GM23248 (cell line): ENCODE data around the gene ZSWIM5. TPM values are rescaled to one million over a fixed set of nuclear protein-coding genes. Genes with fewer than 3 reads are reported as not detected.

ENCODE experiments used
- DNase-seq: peaks from one replicate; pipeline ENCODE4 v3.0.0-alpha.2; 2015
- H2AFZ ChIP-seq: fragments of 200-600 bp; sonication (generic); 2 replicates; pipeline ENCODE4 v1.6.1; 2016; ENCODE audit warnings: antibody characterized with exemption
- H3F3A ChIP-seq: fragments of 200-600 bp; sonication (generic); 2 replicates; pipeline ENCODE4 v1.6.1; 2016; ENCODE audit warnings: mild to moderate bottlenecking, antibody characterized with exemption, mixed run types; ENCODE audit not compliant: insufficient read depth
- H3K27ac ChIP-seq: fragments of 200-600 bp; sonication (generic); 2 replicates; pipeline ENCODE4 v1.5.1; 2016; ENCODE audit warnings: mild to moderate bottlenecking
- H3K27me3 ChIP-seq: fragments of 200-600 bp; sonication (generic); replicated peaks from 2 replicates; pipeline ENCODE4 v1.6.1; 2016; ENCODE audit warnings: mild to moderate bottlenecking; ENCODE audit not compliant: insufficient read depth
- H3K36me3 ChIP-seq: fragments of 200-600 bp; sonication (generic); 2 replicates; pipeline ENCODE4 v1.6.1; 2016; ENCODE audit warnings: low read depth, mild to moderate bottlenecking
- H3K4me1 ChIP-seq: fragments of 200-600 bp; sonication (generic); 2 replicates; pipeline ENCODE4 v1.6.1; 2016; ENCODE audit warnings: mild to moderate bottlenecking; ENCODE audit not compliant: insufficient read depth
- H3K4me2 ChIP-seq: fragments of 200-600 bp; sonication (generic); one replicate; pipeline ENCODE4 v1.6.1; 2016; ENCODE audit warnings: mild to moderate bottlenecking; ENCODE audit not compliant: unreplicated experiment
- H3K4me3 ChIP-seq: fragments of 200-600 bp; sonication (generic); 2 replicates; pipeline ENCODE4 v1.5.1; 2016; ENCODE audit warnings: mild to moderate bottlenecking
- H3K79me2 ChIP-seq: fragments of 200-600 bp; sonication (generic); 2 replicates; pipeline ENCODE4 v1.6.1; 2016; ENCODE audit warnings: mild to moderate bottlenecking; ENCODE audit not compliant: insufficient read depth
- H3K9ac ChIP-seq: fragments of 200-600 bp; sonication (generic); 2 replicates; pipeline ENCODE4 v1.6.1; 2016; ENCODE audit warnings: mild to moderate bottlenecking
- H3K9me2 ChIP-seq: fragments of 200-600 bp; sonication (generic); 2 replicates; pipeline ENCODE4 v1.6.1; 2016; ENCODE audit warnings: mixed run types, mild to moderate bottlenecking, moderate library complexity; ENCODE audit not compliant: insufficient read depth
- H3K9me3 ChIP-seq: fragments of 200-600 bp; sonication (generic); one replicate; pipeline ENCODE4 v1.6.1; 2017; ENCODE audit warnings: low read depth
- H4K20me1 ChIP-seq: fragments of 200-600 bp; sonication (generic); 2 replicates; pipeline ENCODE4 v1.6.0; 2016; ENCODE audit not compliant: insufficient read depth
- EZH2 ChIP-seq: fragments of 200-600 bp; sonication (generic); IDR thresholded peaks from 2 replicates; pipeline ENCODE4 v1.6.1; 2018; ENCODE audit warnings: antibody characterized with exemption, mild to moderate bottlenecking; ENCODE audit not compliant: insufficient read depth, poor library complexity, severe bottlenecking
- EZH2phosphoT487 ChIP-seq: fragments of 200-600 bp; sonication (generic); IDR thresholded peaks from 2 replicates; pipeline ENCODE4 v1.6.1; 2018; ENCODE audit warnings: antibody characterized with exemption, moderate library complexity, mild to moderate bottlenecking, low read depth; ENCODE audit not compliant: insufficient read depth
- WGBS, 2 experiments: methylation state at CpG; one replicate each; pipeline ENCODE4 v1.1.6; 2015 to 2017; ENCODE audit warnings: low lambda C conversion rate in 2 of 2, low coverage in 1 of 2; ENCODE audit errors: missing lambda C conversion rate in 2 of 2; 5-methylcytosine and 5-hydroxymethylcytosine counted together
- in situ Hi-C: fragments of 300-500 bp; cut with MboI; formaldehyde crosslinking; loops from 2 replicates; pipeline ENCODE4 v1.15.0; 2020
- polyA plus RNA-seq: library from polyadenylated mRNA; unstranded; fragments of >200 nt; fragmentation: Nextera tagmentation; extraction: Ambion mirVana; gene quantifications from 2 replicates; pipeline ENCODE4 v1.2.1, GENCODE V29; 2016
- total RNA-seq: library from RNA; depleted of rRNA; stranded (reverse); fragments of >200 nt; shearing (Covaris generic); gene quantifications from 2 replicates; pipeline ENCODE4 v1.2.3, GENCODE V29; 2014

Gene ZSWIM5
- total and polyA plus RNA-seq, 2 experiments from 2014 or later: 0.06 to 0.54 TPM

- Histone ChIP-seq H3F3A (no peaks in the 10 kb centered on the region), H3K36me3 (no peaks in the 10 kb centered on the region), H3K79me2 (no peaks in the 10 kb centered on the region), H3K9ac (no peak overlapping the region), H3K27me3 (no peaks in the 10 kb centered on the region), H3K27ac (no peak overlapping the region), H3K4me3 (no peak overlapping the region), H3K4me1 (no peaks in the 10 kb centered on the region), H4K20me1 (no peaks in the 10 kb centered on the region), H3K9me3 (no peaks in the 10 kb centered on the region), H2AFZ (no peak overlapping the region), H3K4me2 (no peak overlapping the region), H3K9me2 (no peaks in the 10 kb centered on the region)
- TF ChIP-seq EZH2phosphoT487 (no peak), EZH2 (no peak)
- in situ Hi-C loops: no loop called here
- DNase-seq: peak; percentile 63
- 58 to 59% methylated on average over 4 of the region's 4 CpGs for WGBS, 2 experiments
Measured at GRCh38 chr1:45221716-45222115, 15.3 kb upstream of the ZSWIM5 start.

- in situ Hi-C loops: no loop called here
Measured at GRCh38 chr1:45216861-45217260, 10.5 kb upstream of the ZSWIM5 start.

GRCh38 chr1:45216200-45216541 is 9.8 kb upstream of the ZSWIM5 start:
- TF ChIP-seq EZH2phosphoT487 (no peak), EZH2 (no peak)
- no peaks in the 10 kb centered on the region for H3F3A ChIP-seq

More at GRCh38 chr1:45216861-45217260, 10.5 kb upstream of the ZSWIM5 start:
- no peaks in the 10 kb centered on the region for H4K20me1 ChIP-seq
- H3K4me2 ChIP-seq: no peak overlapping the region
- TF ChIP-seq EZH2phosphoT487 (no peak), EZH2 (no peak)
- no peak overlapping the region for H2AFZ ChIP-seq
- H3K4me1 ChIP-seq: no peaks in the 10 kb centered on the region
- H3K9me3 ChIP-seq: no peaks in the 10 kb centered on the region
- H3K36me3 ChIP-seq: no peaks in the 10 kb centered on the region
- no peaks in the 10 kb centered on the region for H3K9me2 ChIP-seq
- DNase-seq: no peak
- no peak overlapping the region for H3K9ac ChIP-seq
- H3K79me2 ChIP-seq: no peaks in the 10 kb centered on the region
- no peaks in the 10 kb centered on the region for H3F3A ChIP-seq
- no peaks in the 10 kb centered on the region for H3K27me3 ChIP-seq
- H3K4me3 ChIP-seq: no peak overlapping the region
- no peak overlapping the region for H3K27ac ChIP-seq

GRCh38 chr1:45215485-45216199 is 9.2 kb upstream of the ZSWIM5 start:
- in situ Hi-C loops: no loop called here
- Histone ChIP-seq H2AFZ (no peak overlapping the region), H3K27me3 (no peaks in the 10 kb centered on the region), H3K4me1 (no peaks in the 10 kb centered on the region), H3F3A (no peaks in the 10 kb centered on the region), H3K9me2 (no peaks in the 10 kb centered on the region), H3K36me3 (no peaks in the 10 kb centered on the region), H3K4me2 (no peak overlapping the region), H3K27ac (no peak overlapping the region), H4K20me1 (no peaks in the 10 kb centered on the region), H3K79me2 (no peaks in the 10 kb centered on the region), H3K4me3 (no peak overlapping the region), H3K9me3 (no peaks in the 10 kb centered on the region), H3K9ac (no peak overlapping the region)
- TF ChIP-seq EZH2phosphoT487 (no peak), EZH2 (no peak)
- no peak for DNase-seq
- WGBS, 2 experiments: 42 to 52% methylated on average over 3 of the region's 3 CpGs

More at GRCh38 chr1:45216200-45216541, 9.8 kb upstream of the ZSWIM5 start:
- H2AFZ ChIP-seq: no peak overlapping the region
- H3K9me2 ChIP-seq: no peaks in the 10 kb centered on the region
- no peaks in the 10 kb centered on the region for H3K79me2 ChIP-seq
- no peaks in the 10 kb centered on the region for H3K36me3 ChIP-seq
- H3K9ac ChIP-seq: no peak overlapping the region
- no peak for DNase-seq
- in situ Hi-C loops: no loop called here
- no peaks in the 10 kb centered on the region for H4K20me1 ChIP-seq
- 17 to 31% methylated on average over 1 of the region's 1 CpG for WGBS, 2 experiments
- no peak overlapping the region for H3K4me3 ChIP-seq
- no peak overlapping the region for H3K4me2 ChIP-seq
- no peaks in the 10 kb centered on the region for H3K9me3 ChIP-seq
- no peak overlapping the region for H3K27ac ChIP-seq
- no peaks in the 10 kb centered on the region for H3K27me3 ChIP-seq
- no peaks in the 10 kb centered on the region for H3K4me1 ChIP-seq
